H1 (cell line): ENCODE data around the gene FOXA2. TPM values are rescaled to one million over a fixed set of nuclear protein-coding genes. Genes with fewer than 3 reads are reported as not detected.

Experiments used
- CTCF ChIA-PET: fragments of 300-600 bp; sonication (Branson Sonifier 250); formaldehyde crosslinking; loops from one replicate; lab custom pipeline; 2021; ENCODE audit not compliant: partially characterized antibody; lab: Charles Lee
- POLR2A ChIA-PET: fragments of 300-600 bp; sonication (Branson Sonifier 250); formaldehyde crosslinking; loops from one replicate; lab custom pipeline; 2021; ENCODE audit warnings: inconsistent platforms; ENCODE audit not compliant: partially characterized antibody; lab: Charles Lee
- DNase-seq, 2 experiments: peaks; one replicate each; pipeline versions ENCODE4 v3.0.0 to v3.0.0-alpha.2; 2010 to 2022; ENCODE audit warnings: low spot score in 2 of 2, low read depth in 1 of 2, mixed read lengths in 1 of 2
- FAIRE-seq: peaks from 2 replicates; lab custom pipeline; 2011; peaks lifted over from hg19 to GRCh38; lab: Jason Lieb, UNC
- H2AFZ ChIP-seq: 2 replicates; pipeline ENCODE4 v1.8.1; 2012; ENCODE audit warnings: low read length, inconsistent platforms
- H2AK5ac ChIP-seq: 2 replicates; pipeline ENCODE4 v1.6.1; 2013; ENCODE audit warnings: low read depth, low read length
- H2BK120ac ChIP-seq: replicated peaks from 2 replicates; pipeline ENCODE3; 2013; ENCODE audit warnings: low read depth, low read length, inconsistent platforms
- H2BK12ac ChIP-seq: 2 replicates; pipeline ENCODE4 v1.6.1; 2013; ENCODE audit warnings: low read depth, low read length
- H2BK15ac ChIP-seq: 2 replicates; pipeline ENCODE4 v1.6.1; 2013; ENCODE audit warnings: low read length
- H2BK20ac ChIP-seq: 2 replicates; pipeline ENCODE4 v1.6.1; 2013; ENCODE audit warnings: low read length
- H2BK5ac ChIP-seq: 2 replicates; pipeline ENCODE4 v1.6.1; 2013; ENCODE audit warnings: low read depth, low read length
- H3K14ac ChIP-seq: 2 replicates; pipeline ENCODE4 v1.6.1; 2013; ENCODE audit warnings: inconsistent platforms; ENCODE audit not compliant: insufficient read length
- H3K18ac ChIP-seq: 2 replicates; pipeline ENCODE4 v1.6.1; 2013; ENCODE audit warnings: low read length; ENCODE audit errors: extremely low read depth
- H3K23ac ChIP-seq: 2 replicates; pipeline ENCODE4 v1.6.1; 2013; ENCODE audit warnings: inconsistent platforms; ENCODE audit not compliant: insufficient read length
- H3K23me2 ChIP-seq: 2 replicates; pipeline ENCODE4 v1.6.1; 2013; ENCODE audit warnings: low read depth, low read length
- H3K27ac ChIP-seq: 2 replicates; pipeline ENCODE4 v1.6.1; 2011; ENCODE audit warnings: low read depth, low read length, inconsistent platforms
- H3K27me3 ChIP-seq, 4 experiments: replicated peaks in 1 of 4; 1 replicate in 1 of 4; 2 replicates in 3 of 4; pipeline versions ENCODE4 v1.6.1 to v1.8.1; 2011 to 2013; ENCODE audit warnings: low read length in 3 of 4, mild to moderate bottlenecking in 3 of 4, inconsistent platforms in 2 of 4, mixed read lengths in 2 of 4, moderate library complexity in 1 of 4; ENCODE audit not compliant: control insufficient read depth in 3 of 4, insufficient read depth in 3 of 4; ENCODE audit errors: extremely low read depth in 1 of 4
- H3K36me3 ChIP-seq, 4 experiments: 2 replicates each; pipeline versions ENCODE4 v1.6.1 to v1.8.1; 2011 to 2013; ENCODE audit warnings: mild to moderate bottlenecking in 4 of 4, low read length in 3 of 4, moderate library complexity in 2 of 4, control low read depth in 1 of 4, inconsistent platforms in 1 of 4; ENCODE audit not compliant: insufficient read depth in 4 of 4, control insufficient read depth in 2 of 4
- H3K4ac ChIP-seq: replicated peaks from 2 replicates; pipeline ENCODE3; 2013; ENCODE audit warnings: low read length, low read depth, mixed read lengths, inconsistent platforms; ENCODE audit not compliant: insufficient read length
- H3K4me1 ChIP-seq, 4 experiments: replicated peaks in 1 of 4; 1 replicate in 1 of 4; 2 replicates in 3 of 4; pipeline versions ENCODE4 v1.6.1 to v1.8.1; 2011 to 2013; ENCODE audit warnings: low read length in 3 of 4, inconsistent platforms in 2 of 4, mixed read lengths in 1 of 4; ENCODE audit not compliant: insufficient read depth in 4 of 4, control insufficient read depth in 3 of 4
- H3K4me2 ChIP-seq, 2 experiments: 2 replicates each; pipeline versions ENCODE4 v1.6.1 to v1.8.1; 2011 to 2013; ENCODE audit warnings: low read depth in 2 of 2, low read length in 2 of 2, control low read depth in 1 of 2, inconsistent platforms in 1 of 2, mild to moderate bottlenecking in 1 of 2; ENCODE audit not compliant: insufficient read depth in 1 of 2
- H3K4me3 ChIP-seq, 4 experiments: fragments of 200-600, 300-600 bp in 1 of 4; sonication (generic), shearing (Covaris generic), sonication (Bioruptor Twin) in 1 of 4; 2 replicates each; pipeline versions ENCODE4 v1.5.1 to v1.8.1; 2011 to 2016; ENCODE audit warnings: low read length in 4 of 4, low read depth in 3 of 4, control low read depth in 2 of 4, inconsistent platforms in 2 of 4, mild to moderate bottlenecking in 2 of 4, mixed read lengths in 1 of 4, moderate library complexity in 1 of 4; ENCODE audit not compliant: insufficient read depth in 2 of 4; ENCODE audit errors: extremely low read depth in 1 of 4
- H3K56ac ChIP-seq: replicated peaks from 2 replicates; pipeline ENCODE3; 2013; ENCODE audit warnings: low read depth, mild to moderate bottlenecking, mixed read lengths, low read length, inconsistent platforms; ENCODE audit not compliant: insufficient read length
- H3K79me1 ChIP-seq: 2 replicates; pipeline ENCODE4 v1.6.1; 2013; ENCODE audit warnings: low read depth, low read length, control low read depth
- H3K79me2 ChIP-seq, 2 experiments: 2 replicates each; pipeline versions ENCODE4 v1.6.1 to v1.8.1; 2012 to 2013; ENCODE audit warnings: low read length in 2 of 2, mild to moderate bottlenecking in 2 of 2, inconsistent platforms in 1 of 2; ENCODE audit not compliant: insufficient read depth in 2 of 2, control insufficient read depth in 1 of 2
- H3K9ac ChIP-seq, 4 experiments: replicated peaks in 1 of 4; 1 replicate in 1 of 4; 2 replicates in 3 of 4; pipeline versions ENCODE4 v1.6.1 to v1.8.1; 2011 to 2013; ENCODE audit warnings: low read depth in 3 of 4, low read length in 3 of 4, control low read depth in 2 of 4, mild to moderate bottlenecking in 2 of 4, moderate library complexity in 2 of 4, inconsistent platforms in 1 of 4; ENCODE audit errors: extremely low read depth in 1 of 4
- H3K9me3 ChIP-seq, 2 experiments: 2 replicates each; pipeline versions ENCODE4 v1.6.1 to v1.8.1; 2012 to 2013; ENCODE audit warnings: mild to moderate bottlenecking in 2 of 2, moderate library complexity in 2 of 2, control low read depth in 1 of 2, inconsistent platforms in 1 of 2, low read depth in 1 of 2, low read length in 1 of 2, mixed read lengths in 1 of 2; ENCODE audit not compliant: insufficient read depth in 2 of 2
- H4K20me1 ChIP-seq, 2 experiments: replicated peaks in 1 of 2; 2 replicates each; pipeline versions ENCODE3 to v1.8.1; 2011 to 2013; ENCODE audit warnings: inconsistent platforms in 2 of 2, low read length in 2 of 2, mild to moderate bottlenecking in 1 of 2; ENCODE audit not compliant: insufficient read depth in 2 of 2, control insufficient read depth in 1 of 2
- H4K5ac ChIP-seq: 2 replicates; pipeline ENCODE4 v1.6.1; 2013; ENCODE audit warnings: low read length, low read depth, mixed read lengths, inconsistent platforms; ENCODE audit not compliant: insufficient read length
- H4K8ac ChIP-seq: 2 replicates; pipeline ENCODE4 v1.8.0; 2013; ENCODE audit warnings: mild to moderate bottlenecking, moderate library complexity, low read length, inconsistent platforms; ENCODE audit not compliant: insufficient read depth; ENCODE audit errors: extremely low read depth
- H4K91ac ChIP-seq: replicated peaks from 2 replicates; pipeline ENCODE3; 2013; ENCODE audit warnings: low read length, mixed read lengths, inconsistent platforms; ENCODE audit not compliant: insufficient read length
- ASH2L ChIP-seq: fragments of 200-600, 300-600 bp; sonication (generic); IDR thresholded peaks from one replicate; pipeline ENCODE4 v1.7.1; 2017; ENCODE audit warnings: low read length
- JUN ChIP-seq: IDR thresholded peaks from 2 replicates; pipeline ENCODE4 v1.6.1; 2011; ENCODE audit warnings: low read depth, mild to moderate bottlenecking, improper control_type of control experiment, low read length
- SIX5 ChIP-seq: IDR thresholded peaks from 2 replicates; pipeline ENCODE4 v1.6.1; 2011; ENCODE audit warnings: mild to moderate bottlenecking, low read depth, low read length
- SP4 ChIP-seq: IDR thresholded peaks from 2 replicates; pipeline ENCODE4 v1.6.1; 2012; ENCODE audit warnings: low read length, inconsistent platforms
- ZNF274 ChIP-seq: IDR thresholded peaks from 2 replicates; pipeline ENCODE4 v1.7.0; 2012; ENCODE audit warnings: low read length, borderline replicate concordance; ENCODE audit errors: extremely low read depth
- WGBS, 2 experiments: shearing (Covaris generic) in 1 of 2; methylation state at CpG; one replicate each; pipeline versions ENCODE4 v1.1.6 to v1.1.7; 2013 to 2015; ENCODE audit warnings: low lambda C conversion rate in 2 of 2, mixed read lengths in 2 of 2, inconsistent platforms in 1 of 2, low coverage in 1 of 2, missing lambda C conversion rate in 1 of 2; ENCODE audit not compliant: insufficient replicate concordance in 2 of 2, insufficient coverage in 1 of 2, insufficient read length in 1 of 2; ENCODE audit errors: extremely low coverage in 1 of 2, missing lambda C conversion rate in 1 of 2; 5-methylcytosine and 5-hydroxymethylcytosine counted together
- polyA plus RNA-seq, 7 experiments: library from polyadenylated mRNA; depleted of rRNA in 3 of 7; stranded (reverse) in 5 of 7; unstranded in 2 of 7; fragments of >200 nt in 5 of 7; fragments of 200-250 nt in 2 of 7; gene quantifications; 1 replicate in 5 of 7; 2 replicates in 1 of 7; 4 replicates in 1 of 7; pipeline versions ENCODE4 v1.2.1 to v1.2.3, GENCODE V29; 2011 to 2013; ENCODE audit warnings: missing spikeins in 2 of 7, mixed read lengths in 2 of 7
- total RNA-seq: library from RNA; stranded (reverse); fragmentation: NEBNext Ultra II Directional; extraction: Animal tissue kit (Norgen Biotek cat#: 25700); gene quantifications from 2 replicates; pipeline ENCODE4 v1.2.1, GENCODE V29; 2021

Gene FOXA2
- total and polyA plus RNA-seq, 2 of the 8 experiments (the other 6 are each of a cell fraction or from before 2014, with no cell fraction given), result not detected

DNA sequence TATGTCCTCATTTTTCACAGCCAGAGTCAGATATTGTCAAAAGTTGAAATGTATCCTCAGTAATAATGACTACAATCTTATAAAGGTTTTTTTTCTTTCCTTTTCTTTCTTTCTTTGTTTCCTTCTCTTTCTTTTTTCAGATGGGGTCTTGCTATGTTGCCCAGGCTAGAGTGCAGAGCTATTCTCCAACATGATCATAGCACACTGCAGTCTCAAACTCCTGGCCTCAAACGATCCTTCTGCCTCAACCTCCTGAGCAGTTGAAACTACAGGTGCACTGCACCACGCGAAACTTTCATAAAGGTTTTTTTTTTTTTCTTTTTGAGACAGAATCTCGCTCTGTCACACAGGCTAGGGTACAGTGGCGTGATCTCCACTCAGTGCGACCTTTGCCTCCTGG lies 31.1 kb upstream of the FOXA2 start:
- peaks cover 0 to 5% (median 4%) of the 10 kb centered on the region in 4 experiments; a peak in 4 of 7 replicates for H3K4me1 ChIP-seq
- no peak for FAIRE-seq
- H4K20me1 ChIP-seq, result no peaks in the 10 kb centered on the region
- peaks cover 0 to 5% of the 10 kb centered on the region in 2 experiments; a peak in 1 of 4 replicates for H3K9me3 ChIP-seq
- CTCF ChIA-PET, result interaction anchor here (0.5 to 1.4 kb wide), 4 partner anchors 13 to 485 kb away, joined by 3 to 6 read pairs (median 3); no protein-coding TSS in a partner anchor
- H3K56ac ChIP-seq, result no peak overlapping the region
- H3K79me2 ChIP-seq, result no peaks in the 10 kb centered on the region
- H3K4ac ChIP-seq, result no peak overlapping the region
- WGBS, 2 experiments, result 93% methylated on average over 6 of the region's 6 CpGs; no CpG with 5 or more reads in 1 of the 2 experiments
- H2BK5ac ChIP-seq, result no peak overlapping the region; the same call in 1 of the 2 replicates
- POLR2A ChIA-PET, result interaction anchor here (1.2 kb wide), 1 partner anchor 8 kb away, joined by 3 read pairs; no protein-coding TSS in a partner anchor
- H2AFZ ChIP-seq, result no peak overlapping the region
- no peak overlapping the region for H4K5ac ChIP-seq
- H3K23me2 ChIP-seq, result no peaks in the 10 kb centered on the region
- H3K79me1 ChIP-seq, result no peaks in the 10 kb centered on the region
- no peak for TF ChIP-seq ASH2L
- TF ChIP-seq SIX5, result no peak
- TF ChIP-seq SP4, result no peak
- no peak for TF ChIP-seq ZNF274
- TF ChIP-seq JUN, result no peak
- TF ChIP-seq, all 59 proteins: peak for 0
- Histone ChIP-seq H3K27me3 (peaks cover 0 to 4% (median under 1%) of the 10 kb centered on the region in 4 experiments; a peak in 3 of 7 replicates), H3K4me2 (no peak overlapping the region), H3K4me3 (no peak overlapping the region), H3K9ac (no peak overlapping the region), H3K23ac (no peak overlapping the region), H2AK5ac (no peak overlapping the region), H3K14ac (no peak overlapping the region), H4K91ac (no peak overlapping the region), H3K27ac (no peak overlapping the region), H2BK20ac (no peak overlapping the region), H4K8ac (no peak overlapping the region), H2BK15ac (no peak overlapping the region), H2BK12ac (0 out of 2 replicates have a peak overlapping the region, but pooled peaks have one; percentile 19), H2BK120ac (no peak overlapping the region), H3K18ac (no peak overlapping the region), H3K36me3 (no peaks in the 10 kb centered on the region)
- DNase-seq, result no peak
